ENCODE data around the gene MYO5C. TPM values are rescaled to one million over a fixed set of nuclear protein-coding genes. Genes with fewer than 3 reads are reported as not detected.

The MYO5C gene
- total and polyA plus RNA-seq, 2 of the 8 experiments (the other 6 are each of a cell fraction or from before 2014, with no cell fraction given) = 8.2 to 26.7 TPM

- TF ChIP-seq, protein P1, sequence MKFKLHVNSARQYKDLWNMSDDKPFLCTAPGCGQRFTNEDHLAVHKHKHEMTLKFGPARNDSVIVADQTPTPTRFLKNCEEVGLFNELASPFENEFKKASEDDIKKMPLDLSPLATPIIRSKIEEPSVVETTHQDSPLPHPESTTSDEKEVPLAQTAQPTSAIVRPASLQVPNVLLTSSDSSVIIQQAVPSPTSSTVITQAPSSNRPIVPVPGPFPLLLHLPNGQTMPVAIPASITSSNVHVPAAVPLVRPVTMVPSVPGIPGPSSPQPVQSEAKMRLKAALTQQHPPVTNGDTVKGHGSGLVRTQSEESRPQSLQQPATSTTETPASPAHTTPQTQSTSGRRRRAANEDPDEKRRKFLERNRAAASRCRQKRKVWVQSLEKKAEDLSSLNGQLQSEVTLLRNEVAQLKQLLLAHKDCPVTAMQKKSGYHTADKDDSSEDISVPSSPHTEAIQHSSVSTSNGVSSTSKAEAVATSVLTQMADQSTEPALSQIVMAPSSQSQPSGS (IDR thresholded peaks at IDR 0.05; ENCODE audit: low read length) = no peak
Measured at GRCh38 chr15:52214553-52214952, 81.1 kb downstream of the MYO5C start (continued).

Measured in H1 (cell line).